ENCODE data around the gene IL17REL.

DNA sequence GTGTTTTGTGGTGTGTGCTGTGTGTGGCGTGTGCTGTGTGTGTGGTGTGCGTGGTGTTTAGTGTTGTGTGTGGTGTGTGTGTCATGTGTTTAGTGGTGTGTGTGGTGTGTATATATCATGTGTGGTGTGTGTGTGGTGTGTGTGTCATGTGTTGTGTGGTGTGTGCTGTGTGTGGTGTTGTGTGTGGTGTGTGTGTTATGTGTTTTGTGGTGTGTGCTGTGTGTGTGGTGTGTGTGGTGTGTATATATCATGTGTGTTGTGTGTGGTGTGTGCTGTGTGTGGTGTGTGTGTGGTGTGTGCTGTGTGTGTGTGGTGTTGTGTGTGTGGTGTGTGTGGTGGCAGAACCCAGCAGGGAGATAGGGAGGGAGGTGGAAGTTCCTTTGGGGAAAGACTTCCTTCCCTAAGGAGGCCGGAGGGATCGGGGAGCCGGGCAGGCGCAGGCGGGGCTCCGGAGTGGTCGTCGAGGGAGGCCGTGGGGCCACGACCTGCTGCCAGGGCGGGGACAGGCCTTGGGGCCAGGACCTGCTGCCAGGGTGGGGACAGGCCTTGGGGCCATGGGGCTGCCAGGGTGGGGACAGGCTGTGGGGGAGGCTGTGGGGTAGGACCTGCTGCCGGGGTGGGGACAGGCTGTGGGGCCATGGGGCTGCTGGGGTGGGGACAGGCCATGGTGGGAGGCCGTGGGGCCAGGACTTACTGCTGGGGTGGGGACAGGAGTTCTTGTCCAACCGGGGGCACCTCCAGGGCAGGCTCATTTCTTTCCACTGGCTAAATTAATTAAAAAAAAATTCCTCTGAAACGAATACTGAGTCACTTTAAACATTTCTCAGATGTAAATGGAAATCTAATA is 36.8 kb downstream of the IL17REL start:
- TF ChIP-seq, protein P1, sequence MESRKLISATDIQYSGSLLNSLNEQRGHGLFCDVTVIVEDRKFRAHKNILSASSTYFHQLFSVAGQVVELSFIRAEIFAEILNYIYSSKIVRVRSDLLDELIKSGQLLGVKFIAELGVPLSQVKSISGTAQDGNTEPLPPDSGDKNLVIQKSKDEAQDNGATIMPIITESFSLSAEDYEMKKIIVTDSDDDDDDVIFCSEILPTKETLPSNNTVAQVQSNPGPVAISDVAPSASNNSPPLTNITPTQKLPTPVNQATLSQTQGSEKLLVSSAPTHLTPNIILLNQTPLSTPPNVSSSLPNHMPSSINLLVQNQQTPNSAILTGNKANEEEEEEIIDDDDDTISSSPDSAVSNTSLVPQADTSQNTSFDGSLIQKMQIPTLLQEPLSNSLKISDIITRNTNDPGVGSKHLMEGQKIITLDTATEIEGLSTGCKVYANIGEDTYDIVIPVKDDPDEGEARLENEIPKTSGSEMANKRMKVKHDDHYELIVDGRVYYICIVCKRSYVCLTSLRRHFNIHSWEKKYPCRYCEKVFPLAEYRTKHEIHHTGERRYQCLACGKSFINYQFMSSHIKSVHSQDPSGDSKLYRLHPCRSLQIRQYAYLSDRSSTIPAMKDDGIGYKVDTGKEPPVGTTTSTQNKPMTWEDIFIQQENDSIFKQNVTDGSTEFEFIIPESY (CRISPR knock-in tag; IDR thresholded peaks at IDR 0.05) = no peak
- TF ChIP-seq SMARCC2 (IDR thresholded peaks at IDR 0.05) (no peak), ZNF180 (CRISPR knock-in tag; IDR thresholded peaks at IDR 0.05; ENCODE audit: borderline replicate concordance, low read depth) (no peak), FOSL2 (CRISPR knock-in tag; IDR thresholded peaks at IDR 0.05) (no peak), HDAC1 (CRISPR knock-in tag; IDR thresholded peaks at IDR 0.05) (no peak), ZNF569 (CRISPR knock-in tag; IDR thresholded peaks at IDR 0.05; ENCODE audit: borderline replicate concordance) (no peak), SP4 (CRISPR knock-in tag; IDR thresholded peaks at IDR 0.05) (no peak), TOPORS (CRISPR knock-in tag; IDR thresholded peaks at IDR 0.05) (no peak), ISX (CRISPR knock-in tag; conservative IDR thresholded peaks at IDR 0.05) (no peak)
- TF ChIP-seq, protein P2, sequence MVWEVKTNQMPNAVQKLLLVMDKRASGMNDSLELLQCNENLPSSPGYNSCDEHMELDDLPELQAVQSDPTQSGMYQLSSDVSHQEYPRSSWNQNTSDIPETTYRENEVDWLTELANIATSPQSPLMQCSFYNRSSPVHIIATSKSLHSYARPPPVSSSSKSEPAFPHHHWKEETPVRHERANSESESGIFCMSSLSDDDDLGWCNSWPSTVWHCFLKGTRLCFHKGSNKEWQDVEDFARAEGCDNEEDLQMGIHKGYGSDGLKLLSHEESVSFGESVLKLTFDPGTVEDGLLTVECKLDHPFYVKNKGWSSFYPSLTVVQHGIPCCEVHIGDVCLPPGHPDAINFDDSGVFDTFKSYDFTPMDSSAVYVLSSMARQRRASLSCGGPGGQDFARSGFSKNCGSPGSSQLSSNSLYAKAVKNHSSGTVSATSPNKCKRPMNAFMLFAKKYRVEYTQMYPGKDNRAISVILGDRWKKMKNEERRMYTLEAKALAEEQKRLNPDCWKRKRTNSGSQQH (CRISPR knock-in tag; IDR thresholded peaks at IDR 0.05; ENCODE audit: low read depth) = no peak
- TF ChIP-seq, protein P3, sequence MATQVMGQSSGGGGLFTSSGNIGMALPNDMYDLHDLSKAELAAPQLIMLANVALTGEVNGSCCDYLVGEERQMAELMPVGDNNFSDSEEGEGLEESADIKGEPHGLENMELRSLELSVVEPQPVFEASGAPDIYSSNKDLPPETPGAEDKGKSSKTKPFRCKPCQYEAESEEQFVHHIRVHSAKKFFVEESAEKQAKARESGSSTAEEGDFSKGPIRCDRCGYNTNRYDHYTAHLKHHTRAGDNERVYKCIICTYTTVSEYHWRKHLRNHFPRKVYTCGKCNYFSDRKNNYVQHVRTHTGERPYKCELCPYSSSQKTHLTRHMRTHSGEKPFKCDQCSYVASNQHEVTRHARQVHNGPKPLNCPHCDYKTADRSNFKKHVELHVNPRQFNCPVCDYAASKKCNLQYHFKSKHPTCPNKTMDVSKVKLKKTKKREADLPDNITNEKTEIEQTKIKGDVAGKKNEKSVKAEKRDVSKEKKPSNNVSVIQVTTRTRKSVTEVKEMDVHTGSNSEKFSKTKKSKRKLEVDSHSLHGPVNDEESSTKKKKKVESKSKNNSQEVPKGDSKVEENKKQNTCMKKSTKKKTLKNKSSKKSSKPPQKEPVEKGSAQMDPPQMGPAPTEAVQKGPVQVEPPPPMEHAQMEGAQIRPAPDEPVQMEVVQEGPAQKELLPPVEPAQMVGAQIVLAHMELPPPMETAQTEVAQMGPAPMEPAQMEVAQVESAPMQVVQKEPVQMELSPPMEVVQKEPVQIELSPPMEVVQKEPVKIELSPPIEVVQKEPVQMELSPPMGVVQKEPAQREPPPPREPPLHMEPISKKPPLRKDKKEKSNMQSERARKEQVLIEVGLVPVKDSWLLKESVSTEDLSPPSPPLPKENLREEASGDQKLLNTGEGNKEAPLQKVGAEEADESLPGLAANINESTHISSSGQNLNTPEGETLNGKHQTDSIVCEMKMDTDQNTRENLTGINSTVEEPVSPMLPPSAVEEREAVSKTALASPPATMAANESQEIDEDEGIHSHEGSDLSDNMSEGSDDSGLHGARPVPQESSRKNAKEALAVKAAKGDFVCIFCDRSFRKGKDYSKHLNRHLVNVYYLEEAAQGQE (IDR thresholded peaks at IDR 0.05; ENCODE audit: borderline replicate concordance in 1 of 2, low read depth in 1 of 2, low read length in 2 of 2) = no peak
- TF ChIP-seq, protein P4, sequence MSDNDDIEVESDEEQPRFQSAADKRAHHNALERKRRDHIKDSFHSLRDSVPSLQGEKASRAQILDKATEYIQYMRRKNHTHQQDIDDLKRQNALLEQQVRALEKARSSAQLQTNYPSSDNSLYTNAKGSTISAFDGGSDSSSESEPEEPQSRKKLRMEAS (IDR thresholded peaks at IDR 0.05) = no peak

Data from HepG2 (cell line).